Measurements from ENCODE around the gene TMEM150C. TPM values are rescaled to one million over a fixed set of nuclear protein-coding genes. Genes with fewer than 3 reads are reported as not detected.

The TMEM150C gene
- total and polyA plus RNA-seq, 8 donors = 0.45 to 8.4 (median 3.9) TPM; not detected in 1

DNA sequence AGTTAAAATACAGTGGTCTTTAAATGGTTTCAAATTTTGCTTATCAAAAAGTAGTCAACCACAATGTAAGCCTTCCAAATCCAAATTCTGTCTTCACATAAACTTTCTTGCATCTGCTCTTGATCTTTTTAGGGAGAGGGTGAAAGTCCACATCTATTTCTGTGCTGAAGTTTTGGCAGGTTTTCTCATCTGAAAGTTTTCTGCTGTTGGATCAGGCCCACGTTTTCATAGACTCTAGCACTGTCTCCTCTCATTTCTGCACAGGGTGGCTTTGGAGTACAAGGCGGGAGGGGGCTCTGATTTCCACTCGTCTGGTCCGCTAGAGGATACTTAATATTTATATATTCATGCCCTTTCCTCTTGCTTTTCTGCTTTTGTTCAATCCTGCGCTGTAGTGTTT is 18.1 kb upstream of the TMEM150C start:
- intact Hi-C loops (cut with DNase I; ENCODE audit: low total_unique reads) = no loop called here
- Histone ChIP-seq H3K4me3 (no peak overlapping the region), H3K27ac (no peak overlapping the region), H3K27me3 (no peaks in the 10 kb centered on the region), H3K9me3 (no peaks in the 10 kb centered on the region), H3K4me1 (peaks cover 0 to 10% (median 3%) of the 10 kb centered on the region in 4 donors), H3K36me3 (no peaks in the 10 kb centered on the region)
- 71 to 80% (median 79%) methylated on average over 5 of the region's 5 CpGs for WGBS, 5 donors
- no peak for DNase-seq
- TF ChIP-seq POLR2A (IDR thresholded peaks at IDR 0.05) (no peak), EP300 (IDR thresholded peaks at IDR 0.05) (no peak), POLR2AphosphoS5 (IDR thresholded peaks at IDR 0.05) (no peak)
- TF ChIP-seq, protein P1, sequence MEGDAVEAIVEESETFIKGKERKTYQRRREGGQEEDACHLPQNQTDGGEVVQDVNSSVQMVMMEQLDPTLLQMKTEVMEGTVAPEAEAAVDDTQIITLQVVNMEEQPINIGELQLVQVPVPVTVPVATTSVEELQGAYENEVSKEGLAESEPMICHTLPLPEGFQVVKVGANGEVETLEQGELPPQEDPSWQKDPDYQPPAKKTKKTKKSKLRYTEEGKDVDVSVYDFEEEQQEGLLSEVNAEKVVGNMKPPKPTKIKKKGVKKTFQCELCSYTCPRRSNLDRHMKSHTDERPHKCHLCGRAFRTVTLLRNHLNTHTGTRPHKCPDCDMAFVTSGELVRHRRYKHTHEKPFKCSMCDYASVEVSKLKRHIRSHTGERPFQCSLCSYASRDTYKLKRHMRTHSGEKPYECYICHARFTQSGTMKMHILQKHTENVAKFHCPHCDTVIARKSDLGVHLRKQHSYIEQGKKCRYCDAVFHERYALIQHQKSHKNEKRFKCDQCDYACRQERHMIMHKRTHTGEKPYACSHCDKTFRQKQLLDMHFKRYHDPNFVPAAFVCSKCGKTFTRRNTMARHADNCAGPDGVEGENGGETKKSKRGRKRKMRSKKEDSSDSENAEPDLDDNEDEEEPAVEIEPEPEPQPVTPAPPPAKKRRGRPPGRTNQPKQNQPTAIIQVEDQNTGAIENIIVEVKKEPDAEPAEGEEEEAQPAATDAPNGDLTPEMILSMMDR (IDR thresholded peaks at IDR 0.05) = no peak

DNA sequence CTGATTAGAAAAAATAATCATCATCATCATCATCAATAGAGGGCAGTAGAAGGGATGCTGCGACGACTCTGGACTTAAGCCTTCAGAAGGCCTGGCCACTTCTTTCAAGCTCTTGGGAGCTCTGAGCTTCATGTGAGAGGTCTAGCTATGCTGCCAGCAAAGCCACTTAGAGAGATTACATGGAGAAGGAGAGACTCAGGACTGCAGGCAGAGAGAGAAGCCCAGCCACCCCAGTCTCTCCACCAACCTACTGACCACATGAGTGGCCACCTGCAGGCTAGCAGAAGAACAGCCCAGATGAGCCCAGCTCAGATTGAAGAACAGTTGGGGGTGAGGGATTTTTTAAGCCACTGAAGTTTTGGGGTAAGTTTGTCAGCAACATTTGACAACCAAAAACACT is 17.1 kb upstream of the TMEM150C start:
- DNase-seq = no peak
- Histone ChIP-seq H3K4me3 (no peak overlapping the region), H3K36me3 (no peaks in the 10 kb centered on the region), H3K27me3 (no peaks in the 10 kb centered on the region), H3K9me3 (no peaks in the 10 kb centered on the region), H3K27ac (no peak overlapping the region), H3K4me1 (peaks cover 0 to 3% (median 0%) of the 10 kb centered on the region in 4 donors)
- TF ChIP-seq POLR2A (IDR thresholded peaks at IDR 0.05) (no peak), EP300 (IDR thresholded peaks at IDR 0.05) (no peak), POLR2AphosphoS5 (IDR thresholded peaks at IDR 0.05) (no peak)
- TF ChIP-seq, protein P1 (IDR thresholded peaks at IDR 0.05) = no peak
- intact Hi-C loops (cut with DNase I; ENCODE audit: low total_unique reads) = no loop called here
- 81 to 89% (median 83%) methylated on average over 2 of the region's 2 CpGs for WGBS, 5 donors

DNA sequence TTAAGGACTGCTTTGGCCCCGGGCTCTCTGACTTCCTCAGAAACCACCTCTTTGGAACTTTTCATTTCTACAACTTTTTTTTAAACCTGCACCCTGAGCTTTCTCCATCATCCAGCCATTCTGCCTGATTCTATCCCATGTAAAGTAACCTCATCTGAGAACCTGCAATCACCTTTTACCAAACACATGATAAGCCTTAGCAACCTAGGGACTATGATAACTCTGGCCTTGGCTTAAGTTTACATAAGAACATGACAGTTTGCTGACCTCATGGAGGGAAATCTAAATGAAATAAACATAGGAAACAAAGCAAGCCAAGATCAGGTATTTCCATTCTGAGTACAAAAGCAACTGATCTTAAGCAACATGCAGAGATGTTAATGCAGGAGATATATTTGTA is 15.7 kb upstream of the TMEM150C start:
- H3K36me3 ChIP-seq = no peaks in the 10 kb centered on the region
- H3K9me3 ChIP-seq = no peaks in the 10 kb centered on the region
- no peaks in the 10 kb centered on the region for H3K4me1 ChIP-seq
- no peak overlapping the region for H3K4me3 ChIP-seq
- DNase-seq = no peak
- intact Hi-C loops (cut with DNase I; ENCODE audit: low total_unique reads) = no loop called here
- TF ChIP-seq, protein P1 (IDR thresholded peaks at IDR 0.05) = no peak
- TF ChIP-seq POLR2A (IDR thresholded peaks at IDR 0.05) (no peak), POLR2AphosphoS5 (IDR thresholded peaks at IDR 0.05) (no peak), EP300 (IDR thresholded peaks at IDR 0.05) (no peak)
- no peaks in the 10 kb centered on the region for H3K27me3 ChIP-seq
- no peak overlapping the region for H3K27ac ChIP-seq
- WGBS, 5 donors = 68 to 93% (median 86%) methylated on average over 1 of the region's 1 CpG

DNA sequence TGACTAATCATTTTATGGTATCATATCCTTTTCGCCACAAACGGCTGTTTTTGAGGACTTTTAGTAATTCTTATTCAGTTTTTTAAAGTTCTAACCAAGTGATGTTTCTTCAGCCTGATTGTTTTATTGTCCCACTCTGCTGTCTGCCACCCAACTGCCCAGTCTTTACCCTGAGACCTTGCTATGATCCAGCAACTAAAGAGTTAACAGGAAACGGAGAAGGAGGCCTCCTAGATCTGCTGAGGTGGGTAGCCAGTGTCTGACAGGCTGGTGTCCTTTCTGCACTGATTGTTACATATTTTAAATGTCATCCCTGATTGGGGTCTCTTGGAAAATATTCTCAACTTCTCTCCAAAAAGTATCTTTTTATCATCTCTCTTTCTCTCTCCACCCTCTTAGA is 7.9 kb upstream of the TMEM150C start:
- H3K27ac ChIP-seq = no peak overlapping the region
- H3K9me3 ChIP-seq = no peaks in the 10 kb centered on the region
- no peak overlapping the region for H3K4me3 ChIP-seq
- no peaks in the 10 kb centered on the region for H3K4me1 ChIP-seq
- H3K36me3 ChIP-seq = no peaks in the 10 kb centered on the region
- 62 to 67% (median 66%) methylated on average over 3 of the region's 3 CpGs for WGBS, 5 donors
- DNase-seq = no peak
- TF ChIP-seq POLR2A (IDR thresholded peaks at IDR 0.05) (no peak), EP300 (IDR thresholded peaks at IDR 0.05) (no peak), POLR2AphosphoS5 (IDR thresholded peaks at IDR 0.05) (no peak)
- TF ChIP-seq, protein P1 (IDR thresholded peaks at IDR 0.05) = no peak
- H3K27me3 ChIP-seq = no peaks in the 10 kb centered on the region
- intact Hi-C loops (cut with DNase I; ENCODE audit: low total_unique reads) = no loop called here

All from stomach (tissue), 9 donors.